H9 (cell line): Measurements from ENCODE around the gene SEMA3E. TPM values are rescaled to one million over a fixed set of nuclear protein-coding genes. Genes with fewer than 3 reads are reported as not detected.

Source experiments
- DNase-seq: peaks from one replicate; pipeline ENCODE4 v3.0.0-alpha.2; 2017
- H2AFZ ChIP-seq: one replicate; pipeline ENCODE4 v1.6.1; 2013; ENCODE audit warnings: mild to moderate bottlenecking, low read length, control low read depth, moderate library complexity
- H2AK5ac ChIP-seq: 2 replicates; pipeline ENCODE4 v1.6.1; 2013; ENCODE audit warnings: low read length, control low read depth, mixed read lengths; ENCODE audit not compliant: insufficient read length
- H2BK120ac ChIP-seq: one replicate; pipeline ENCODE4 v1.6.1; 2013; ENCODE audit warnings: low read depth, mild to moderate bottlenecking, low read length, control low read depth, inconsistent platforms; ENCODE audit not compliant: poor library complexity, severe bottlenecking
- H2BK12ac ChIP-seq: 2 replicates; pipeline ENCODE4 v1.6.1; 2013; ENCODE audit warnings: low read length, control low read depth, mixed read lengths, low read depth; ENCODE audit not compliant: insufficient read length
- H2BK15ac ChIP-seq: 2 replicates; pipeline ENCODE4 v1.6.1; 2013; ENCODE audit warnings: low read depth, low read length, control low read depth
- H2BK20ac ChIP-seq: one replicate; pipeline ENCODE4 v1.6.1; 2013; ENCODE audit warnings: low read depth, mild to moderate bottlenecking, low read length, control low read depth, inconsistent platforms; ENCODE audit not compliant: poor library complexity, severe bottlenecking
- H2BK5ac ChIP-seq: 2 replicates; pipeline ENCODE4 v1.6.1; 2013; ENCODE audit warnings: low read length, control low read depth, mixed read lengths; ENCODE audit not compliant: insufficient read length
- H3K14ac ChIP-seq: 2 replicates; pipeline ENCODE4 v1.6.1; 2013; ENCODE audit warnings: low read length, control low read depth; ENCODE audit not compliant: insufficient read depth
- H3K18ac ChIP-seq: 2 replicates; pipeline ENCODE4 v1.6.1; 2013; ENCODE audit warnings: low read depth, mild to moderate bottlenecking, mixed read lengths, low read length, control low read depth; ENCODE audit not compliant: insufficient read length
- H3K23ac ChIP-seq: 2 replicates; pipeline ENCODE4 v1.6.1; 2013; ENCODE audit warnings: low read length, control low read depth, mixed read lengths, low read depth; ENCODE audit not compliant: insufficient read length
- H3K23me2 ChIP-seq: 2 replicates; pipeline ENCODE4 v1.6.1; 2013; ENCODE audit warnings: low read depth, mild to moderate bottlenecking, mixed read lengths, low read length, control low read depth; ENCODE audit not compliant: insufficient read length, poor library complexity, severe bottlenecking
- H3K27ac ChIP-seq: 2 replicates; pipeline ENCODE4 v1.5.1; 2013; ENCODE audit warnings: low read length, control low read depth, mixed read lengths, low read depth; ENCODE audit not compliant: insufficient read length
- H3K27me3 ChIP-seq: 2 replicates; pipeline ENCODE4 v1.6.1; 2013; ENCODE audit warnings: low read length, control low read depth, inconsistent platforms; ENCODE audit not compliant: insufficient read depth
- H3K4ac ChIP-seq: 2 replicates; pipeline ENCODE4 v1.6.1; 2013; ENCODE audit warnings: low read depth, mild to moderate bottlenecking, control low read depth, inconsistent platforms, low read length, moderate library complexity
- H3K4me1 ChIP-seq: 2 replicates; pipeline ENCODE4 v1.6.1; 2013; ENCODE audit warnings: low read length, control low read depth, inconsistent platforms; ENCODE audit not compliant: insufficient read depth
- H3K4me2 ChIP-seq: 2 replicates; pipeline ENCODE4 v1.6.1; 2013; ENCODE audit warnings: low read length, control low read depth, mixed read lengths; ENCODE audit not compliant: insufficient read length, insufficient read depth
- H3K56ac ChIP-seq: 2 replicates; pipeline ENCODE4 v1.6.1; 2013; ENCODE audit warnings: low read depth, mild to moderate bottlenecking, mixed read lengths, low read length, control low read depth; ENCODE audit not compliant: insufficient read length
- H3K79me1 ChIP-seq: 2 replicates; pipeline ENCODE4 v1.6.1; 2013; ENCODE audit warnings: low read depth, mild to moderate bottlenecking, moderate library complexity, low read length, control low read depth, inconsistent platforms; ENCODE audit not compliant: insufficient read depth, poor library complexity, severe bottlenecking
- H3K79me2 ChIP-seq: 2 replicates; pipeline ENCODE4 v1.6.1; 2013; ENCODE audit warnings: low read length, control low read depth, inconsistent platforms; ENCODE audit not compliant: insufficient read depth
- H3K9ac ChIP-seq: 2 replicates; pipeline ENCODE4 v1.6.1; 2013; ENCODE audit warnings: low read length, control low read depth, mixed read lengths; ENCODE audit not compliant: insufficient read length; ENCODE audit errors: extremely low read depth
- H3K9me3 ChIP-seq: one replicate; pipeline ENCODE4 v1.6.1; 2013; ENCODE audit warnings: low read depth, low read length, inconsistent platforms; ENCODE audit not compliant: control insufficient read depth
- H3T11ph ChIP-seq: one replicate; pipeline ENCODE4 v1.6.1; 2013; ENCODE audit warnings: mild to moderate bottlenecking, low read length, control low read depth, inconsistent platforms
- H4K20me1 ChIP-seq: one replicate; pipeline ENCODE4 v1.6.1; 2013; ENCODE audit not compliant: control insufficient read depth, insufficient read length, insufficient read depth
- H4K5ac ChIP-seq: 2 replicates; pipeline ENCODE4 v1.6.1; 2013; ENCODE audit warnings: low read depth, mild to moderate bottlenecking, mixed read lengths, low read length, control low read depth; ENCODE audit not compliant: insufficient read length
- H4K8ac ChIP-seq: replicated peaks from 2 replicates; pipeline ENCODE4 v1.6.1; 2013; ENCODE audit warnings: low read length, control low read depth, mixed read lengths, low read depth; ENCODE audit not compliant: insufficient read length
- H4K91ac ChIP-seq: 2 replicates; pipeline ENCODE4 v1.6.1; 2013; ENCODE audit warnings: low read depth, mild to moderate bottlenecking, moderate library complexity, mixed read lengths, low read length, control low read depth; ENCODE audit not compliant: insufficient read length
- H3K27ac Mint-ChIP-seq, 3 experiments: 2 replicates in 2 of 3; 3 replicates in 1 of 3; pipeline ENCODE4 v1.8.0; 2020 to 2021; ENCODE audit warnings: mixed read lengths in 3 of 3, mild to moderate bottlenecking in 1 of 3, moderate library complexity in 1 of 3
- H3K27me3 Mint-ChIP-seq: 2 replicates; pipeline ENCODE4 v1.8.0; 2021; ENCODE audit warnings: low read depth, mild to moderate bottlenecking, moderate library complexity, mixed read lengths
- H3K36me3 Mint-ChIP-seq, 3 experiments: 2 replicates in 2 of 3; 3 replicates in 1 of 3; pipeline ENCODE4 v1.8.0; 2020 to 2021; ENCODE audit warnings: low read depth in 3 of 3, mixed read lengths in 3 of 3; ENCODE audit not compliant: insufficient read depth in 1 of 3
- H3K4me1 Mint-ChIP-seq, 2 experiments: 2 replicates each; pipeline ENCODE4 v1.8.0; 2020; ENCODE audit warnings: mixed read lengths in 2 of 2
- H3K4me3 Mint-ChIP-seq, 2 experiments: 2 replicates in 1 of 2; 3 replicates in 1 of 2; pipeline ENCODE4 v1.8.0; 2020 to 2021; ENCODE audit warnings: mild to moderate bottlenecking in 2 of 2, mixed read lengths in 2 of 2, moderate library complexity in 1 of 2
- H3K9me3 Mint-ChIP-seq, 2 experiments: 2 replicates in 1 of 2; 3 replicates in 1 of 2; pipeline ENCODE4 v1.8.0; 2020; ENCODE audit warnings: mild to moderate bottlenecking in 2 of 2, mixed read lengths in 2 of 2, moderate library complexity in 1 of 2
- CTCF ChIP-seq: fragments of 200-600 bp; sonication (generic); conservative IDR thresholded peaks from 3 replicates; pipeline ENCODE4 v1.8.0; 2021; ENCODE audit warnings: antibody characterized with exemption, mild to moderate bottlenecking
- WGBS: extraction: QIAGEN DNeasy Blood & Tissue Kit; methylation state at CpG from one replicate; pipeline ENCODE4 v1.1.7; 2013; ENCODE audit warnings: missing lambda C conversion rate, low lambda C conversion rate, mixed read lengths; ENCODE audit not compliant: insufficient read length; ENCODE audit errors: extremely low coverage; 5-methylcytosine and 5-hydroxymethylcytosine counted together
- total RNA-seq: library from RNA; stranded (reverse); gene quantifications from 2 replicates; pipeline ENCODE4 v1.2.1, GENCODE V29; 2021

The SEMA3E gene
- total RNA-seq, 1 experiment from 2014 or later = 0.39 TPM

GRCh38 chr7:83546586-83546985 is 102.4 kb downstream of the SEMA3E start:
- Histone ChIP-seq H2AK5ac (no peak overlapping the region), H4K20me1 (no peaks in the 10 kb centered on the region), H3K4me1 (no peaks in the 10 kb centered on the region), H2BK120ac (no peak overlapping the region), H3K23me2 (no peaks in the 10 kb centered on the region), H3K27me3 (no peaks in the 10 kb centered on the region), H3K79me2 (no peaks in the 10 kb centered on the region), H3K9ac (no peak overlapping the region), H3K14ac (no peak overlapping the region), H4K5ac (no peak overlapping the region), H4K8ac (no peak overlapping the region), H3K56ac (no peak overlapping the region), H3K18ac (no peak overlapping the region), H2BK12ac (no peak overlapping the region), H4K91ac (no peak overlapping the region), H3K4ac (no peak overlapping the region), H3K27ac (no peak overlapping the region), H2BK20ac (no peak overlapping the region), H2AFZ (no peak overlapping the region), H2BK15ac (no peak overlapping the region), H3K79me1 (no peaks in the 10 kb centered on the region), H3K9me3 (no peaks in the 10 kb centered on the region), H3K4me2 (no peak overlapping the region), H2BK5ac (no peak overlapping the region), H3T11ph (no peak overlapping the region), H3K23ac (no peak overlapping the region)
- Mint-ChIP-seq H3K27ac (no peak overlapping the region), H3K36me3 (no peaks in the 10 kb centered on the region), H3K4me3 (no peak overlapping the region), H3K4me1 (no peaks in the 10 kb centered on the region), H3K27me3 (no peaks in the 10 kb centered on the region), H3K9me3 (no peaks in the 10 kb centered on the region)
- DNase-seq = no peak
- no CpG with 5 or more reads among the region's 2 CpGs for WGBS
- no peak for TF ChIP-seq CTCF
